ENCODE results near the gene AKT1S1.
"Not testable (repeated sequence)": the region's sequence is repeated elsewhere in the genome, so short reads cannot be mapped to it uniquely, and the experiment has no call there.

The AKT1S1 gene

DNA sequence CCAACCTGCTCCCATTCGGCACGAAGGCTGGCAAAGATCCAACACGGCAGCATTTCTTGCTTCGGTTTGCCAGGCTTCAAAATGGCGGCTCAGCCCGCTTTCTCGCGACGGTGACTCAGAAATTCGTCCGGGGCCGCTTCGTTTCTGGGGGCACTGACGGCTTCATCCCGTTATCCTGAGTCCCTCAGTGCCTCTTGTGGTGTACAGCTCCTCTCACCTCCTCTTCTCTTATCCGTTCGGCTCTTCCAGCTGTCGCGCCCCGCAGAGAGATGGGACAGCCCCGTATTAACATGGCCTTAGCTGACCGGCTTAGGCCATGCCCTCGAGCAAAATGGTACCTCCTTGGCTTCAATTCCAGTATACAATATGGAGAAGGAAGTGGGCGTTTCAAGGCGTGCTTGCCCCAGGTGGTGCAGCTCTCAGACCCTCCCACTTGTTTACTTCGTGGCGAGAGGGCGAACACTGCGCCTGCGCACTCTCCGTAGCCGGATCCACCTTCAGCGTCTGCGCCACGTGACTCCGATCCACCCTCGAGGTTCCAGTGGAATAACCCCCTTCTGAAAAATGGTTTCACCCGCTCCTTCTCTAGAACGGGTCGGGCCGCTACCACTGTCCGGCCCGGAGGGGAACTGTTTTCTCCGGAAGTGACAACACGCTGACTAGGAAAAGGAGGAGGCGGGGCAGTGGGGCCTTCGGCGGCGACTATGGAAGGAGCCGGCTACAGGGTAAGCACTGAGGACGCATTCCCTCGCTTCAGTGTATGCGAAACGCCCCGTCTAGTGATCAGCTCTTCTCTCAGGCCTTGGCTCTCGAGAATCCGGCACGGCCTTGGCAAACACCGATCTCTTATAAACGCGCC, at the start of gene AKT1S1, which contains the start of gene TBC1D17:
Gene AKT1S1 (minus strand): TSS at position 336 of the 859 bp plus-strand sequence. CDS start 4,060 bp downstream, outside the sequence.
Gene TBC1D17 (plus strand): TSS at position 683 of the 859 bp plus-strand sequence. CDS start 22 bp downstream, at position 705.
- peak; percentile 75 for ATAC-seq (replicated peaks; ENCODE audit: extremely low read depth, poor library complexity, severe bottlenecking)
- Mint-ChIP-seq H3K4me1 (peaks cover 27% of the 10 kb centered on the region), H3K9me3 (no peaks in the 10 kb centered on the region)

DNA sequence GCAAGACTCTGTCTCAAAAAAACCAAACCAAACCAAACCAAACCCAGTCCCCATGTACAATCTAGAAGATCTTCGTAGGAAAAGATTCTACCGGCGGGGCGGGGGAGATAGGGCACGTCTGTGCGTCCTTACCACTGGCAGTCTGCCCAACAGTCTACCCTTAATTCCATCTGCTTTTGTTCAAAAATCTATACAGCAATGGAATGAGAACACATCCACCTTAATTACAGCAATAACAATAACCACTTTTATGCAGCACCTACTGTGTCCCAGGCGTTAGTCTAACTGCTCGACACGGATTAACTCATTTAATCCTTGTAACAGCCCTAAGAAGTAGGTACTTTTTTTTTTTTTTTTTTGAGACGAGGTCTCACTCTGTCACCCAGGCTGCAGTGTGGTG, 49.4 kb upstream of the AKT1S1 start:
- DNase-seq (ENCODE audit: low spot score in 2 of 2), result no peak
- Mint-ChIP-seq H3K4me1 (peaks cover 54% of the 10 kb centered on the region), H3K36me3 (ENCODE audit: insufficient read depth) (peaks cover 58% of the 10 kb centered on the region), H3K9me3 (no peaks in the 10 kb centered on the region), H3K27me3 (no peaks in the 10 kb centered on the region), H3K27ac (ENCODE audit: low read depth) (no peak overlapping the region), H3K4me3 (peak overlapping the region; percentile 29)
- ATAC-seq (replicated peaks; ENCODE audit: extremely low read depth, poor library complexity, severe bottlenecking), result no peak

More for the DNA sequence above, at the start of gene AKT1S1, which contains the start of gene TBC1D17:
- Mint-ChIP-seq H3K27ac (ENCODE audit: low read depth) (no peak within 1 kb of the TSS), H3K4me3 (no peak within 1 kb of the TSS), H3K27me3 (no peaks in the 10 kb centered on the region), H3K36me3 (ENCODE audit: insufficient read depth) (peaks cover 17% of the 10 kb centered on the region)
- DNase-seq (ENCODE audit: low spot score in 2 of 2), result peak; percentile 95 to 100

DNA sequence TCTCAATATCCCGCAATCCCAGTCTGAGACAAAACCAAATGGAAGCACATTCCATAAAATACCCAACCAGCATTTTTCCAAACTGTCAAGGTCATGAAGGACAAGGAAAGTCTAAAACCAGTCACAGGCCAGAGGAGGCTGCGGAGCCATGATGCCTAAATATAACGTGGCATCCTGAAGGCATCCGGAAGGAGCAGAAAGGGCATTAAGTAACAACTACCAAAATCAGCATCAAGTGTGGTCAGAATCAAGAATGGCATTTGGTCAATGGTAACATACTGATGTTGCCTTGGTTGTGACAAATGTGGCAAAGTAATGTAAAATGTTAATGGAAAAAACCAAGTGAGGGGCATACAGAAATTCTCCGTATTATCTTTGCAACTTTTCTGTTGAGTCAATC, 48.3 kb upstream of the AKT1S1 start:
- Mint-ChIP-seq H3K27me3 (no peaks in the 10 kb centered on the region), H3K36me3 (ENCODE audit: insufficient read depth) (peaks cover 55% of the 10 kb centered on the region), H3K9me3 (no peaks in the 10 kb centered on the region), H3K27ac (ENCODE audit: low read depth) (no peak overlapping the region), H3K4me1 (peaks cover 54% of the 10 kb centered on the region), H3K4me3 (no peak overlapping the region)
- ATAC-seq (replicated peaks; ENCODE audit: extremely low read depth, poor library complexity, severe bottlenecking) (no peak), DNase-seq (ENCODE audit: low spot score in 2 of 2) (no peak)

DNA sequence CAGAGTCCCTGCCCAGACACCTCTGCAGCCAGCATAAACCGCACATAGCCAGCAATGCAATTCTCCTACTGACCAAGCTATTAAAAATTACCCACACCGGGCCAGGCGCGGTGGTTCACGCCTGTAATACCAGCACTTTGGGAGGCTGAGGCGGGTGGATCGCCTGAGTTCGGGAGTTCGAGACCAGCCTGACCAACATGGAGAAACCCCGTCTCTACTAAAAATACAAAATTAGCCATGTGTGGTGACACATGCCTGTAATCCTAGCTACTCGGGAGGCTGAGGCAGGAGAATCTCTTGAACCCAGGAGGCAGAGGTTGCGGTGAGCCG, 47.7 kb upstream of the AKT1S1 start:
- peaks cover 53% of the 10 kb centered on the region for H3K4me1 Mint-ChIP-seq
- H3K4me3 Mint-ChIP-seq; H3K9me3 Mint-ChIP-seq; ATAC-seq (replicated peaks; ENCODE audit: extremely low read depth, poor library complexity, severe bottlenecking); H3K27ac Mint-ChIP-seq (ENCODE audit: low read depth); H3K27me3 Mint-ChIP-seq; DNase-seq (ENCODE audit: low spot score in 2 of 2): not testable (repeated sequence)
- H3K36me3 Mint-ChIP-seq (ENCODE audit: insufficient read depth), result peaks cover 52% of the 10 kb centered on the region

DNA sequence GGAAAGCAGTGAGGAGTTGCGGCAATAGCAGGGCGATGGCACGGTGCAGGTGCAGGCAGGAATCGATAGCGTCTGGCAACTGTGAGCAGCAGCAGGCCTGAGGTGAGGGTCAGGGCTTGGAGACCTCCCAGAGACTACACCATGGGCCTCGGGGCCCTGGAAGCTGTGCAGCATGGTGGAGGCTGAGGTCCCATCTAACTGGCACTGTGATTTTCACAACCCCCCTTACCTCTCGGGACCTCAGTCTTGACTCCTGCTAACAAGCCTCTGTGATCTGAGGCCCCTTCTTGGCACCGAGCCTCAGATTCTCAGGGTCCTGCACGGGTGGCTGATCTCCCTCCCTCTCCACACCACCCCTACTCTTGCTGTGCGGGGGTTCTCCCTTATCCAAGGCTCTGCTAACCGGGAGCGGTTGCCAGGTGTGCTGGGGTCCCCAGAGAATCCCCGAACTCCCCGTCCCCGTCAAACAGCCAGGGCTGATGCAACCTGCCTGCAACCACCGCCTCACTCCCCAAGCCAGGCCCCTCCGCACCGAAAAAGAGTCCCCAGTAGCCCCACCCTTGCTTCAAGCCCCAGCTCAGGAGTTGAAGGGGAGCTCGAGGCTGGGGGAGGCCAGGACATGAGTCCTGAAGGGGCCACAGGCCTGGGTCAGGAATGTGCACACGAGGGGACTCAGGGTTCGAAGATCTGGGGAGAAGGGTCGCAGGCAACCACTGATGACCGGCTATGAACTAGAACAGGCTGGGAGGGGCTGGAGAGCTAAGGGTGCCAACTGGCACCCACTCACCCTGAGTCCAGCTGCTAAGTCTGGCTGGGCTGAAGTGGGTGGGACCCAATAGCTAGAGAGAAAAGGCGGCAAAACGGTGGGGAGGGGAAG, 47.1 kb upstream of the AKT1S1 start:
- H3K36me3 Mint-ChIP-seq (ENCODE audit: insufficient read depth), result peaks cover 46% of the 10 kb centered on the region
- ATAC-seq (replicated peaks; ENCODE audit: extremely low read depth, poor library complexity, severe bottlenecking), result no peak
- no peak overlapping the region for H3K27ac Mint-ChIP-seq (ENCODE audit: low read depth)
- DNase-seq (ENCODE audit: low spot score in 2 of 2), result no peak
- no peaks in the 10 kb centered on the region for H3K27me3 Mint-ChIP-seq
- no peaks in the 10 kb centered on the region for H3K9me3 Mint-ChIP-seq
- peaks cover 53% of the 10 kb centered on the region for H3K4me1 Mint-ChIP-seq
- H3K4me3 Mint-ChIP-seq, result no peak overlapping the region

DNA sequence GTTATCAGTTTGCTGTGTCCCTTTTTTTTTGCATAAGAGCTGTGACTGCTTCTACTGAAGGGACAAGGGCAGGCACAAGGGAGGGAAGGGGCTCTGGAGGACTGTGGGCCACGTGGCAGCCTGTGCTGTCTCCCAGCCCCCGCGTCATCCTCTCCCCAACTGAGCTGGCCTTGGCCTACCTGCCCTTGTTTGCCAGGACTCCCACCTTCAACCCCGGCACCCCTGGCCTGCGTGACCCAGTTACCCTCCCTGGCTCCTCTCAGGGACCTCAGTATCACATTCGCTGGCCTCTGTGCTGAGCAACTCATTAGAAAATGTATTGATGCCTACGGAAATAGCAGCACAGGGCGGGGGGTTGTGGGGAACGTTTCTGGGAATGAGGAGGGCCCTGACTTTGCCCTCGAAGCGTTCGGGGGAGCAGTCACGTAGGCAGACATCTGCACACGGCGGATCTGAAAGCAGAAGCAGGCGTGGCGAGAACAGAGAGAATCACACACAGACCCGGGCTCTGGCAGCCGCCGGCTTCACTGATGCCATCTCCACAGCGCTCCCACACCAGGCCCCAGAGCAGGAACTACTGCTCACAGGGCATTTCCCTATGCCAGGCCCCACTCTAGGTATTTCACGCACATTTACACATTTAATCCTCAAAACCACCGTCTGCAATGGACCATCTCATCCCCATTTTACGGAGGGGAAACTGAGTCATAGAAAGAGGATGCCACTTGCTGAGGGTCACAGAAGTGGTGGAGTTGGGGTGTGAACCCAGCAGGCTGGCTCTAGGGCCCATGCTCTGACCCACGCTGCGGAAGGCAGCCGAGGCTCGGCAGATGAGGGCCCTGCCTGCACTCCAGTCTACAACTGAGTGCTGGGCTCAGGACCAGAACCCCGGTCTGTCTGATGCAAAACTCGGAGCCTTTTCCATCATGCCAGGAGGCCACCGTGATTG, 46.2 kb upstream of the AKT1S1 start:
- H3K4me1 Mint-ChIP-seq, result peaks cover 46% of the 10 kb centered on the region
- no peaks in the 10 kb centered on the region for H3K27me3 Mint-ChIP-seq
- ATAC-seq (replicated peaks; ENCODE audit: extremely low read depth, poor library complexity, severe bottlenecking) (no peak), DNase-seq (ENCODE audit: low spot score in 2 of 2) (no peak)
- H3K9me3 Mint-ChIP-seq, result no peaks in the 10 kb centered on the region
- peaks cover 37% of the 10 kb centered on the region for H3K36me3 Mint-ChIP-seq (ENCODE audit: insufficient read depth)
- no peak overlapping the region for H3K27ac Mint-ChIP-seq (ENCODE audit: low read depth)
- H3K4me3 Mint-ChIP-seq, result no peak overlapping the region

DNA sequence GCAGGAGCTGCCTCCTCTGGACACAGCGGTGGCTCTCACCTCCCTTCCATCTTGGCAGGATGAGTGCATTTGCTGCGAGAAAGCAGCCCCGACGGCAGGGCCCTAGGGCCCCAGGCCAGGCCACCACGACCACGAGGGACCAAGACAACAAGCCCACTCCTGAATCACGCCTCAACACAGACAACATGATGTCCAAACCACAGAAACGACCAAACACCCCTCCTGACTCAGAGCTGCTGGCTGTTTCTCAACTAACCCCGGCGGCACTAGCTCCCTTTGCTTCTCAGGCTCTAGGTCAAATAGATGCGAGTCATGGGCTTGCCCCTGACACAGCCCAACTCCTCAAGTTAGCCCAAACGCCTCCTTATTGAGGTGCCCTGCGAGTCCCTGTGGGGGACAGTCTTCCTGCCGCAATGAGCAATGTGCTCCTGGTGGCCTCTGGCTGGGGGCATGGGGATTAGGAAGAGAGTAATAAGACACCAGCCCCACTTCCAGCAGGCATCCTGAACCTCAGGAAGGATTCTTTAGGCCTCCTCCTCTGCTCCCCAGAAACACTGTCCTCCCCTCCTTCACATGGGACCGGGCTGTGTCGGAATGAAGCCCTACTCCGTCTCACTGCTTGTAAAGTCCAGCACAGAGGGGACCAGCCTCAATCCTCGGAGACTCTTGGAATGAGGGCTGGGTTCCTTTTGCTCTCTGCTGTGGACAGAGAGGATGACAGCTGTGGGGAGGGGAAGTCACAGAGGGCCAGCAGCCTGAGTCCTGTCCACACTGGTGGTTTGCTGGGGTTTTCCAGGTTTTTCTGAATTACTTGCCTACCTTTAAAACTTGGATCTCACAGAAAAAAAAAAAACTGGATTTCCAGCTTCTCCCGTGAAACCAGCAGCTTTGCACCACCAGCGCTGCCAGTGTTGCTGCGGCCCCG, 45.0 kb upstream of the AKT1S1 start:
- Mint-ChIP-seq H3K4me3 (no peak overlapping the region), H3K4me1 (peaks cover 38% of the 10 kb centered on the region), H3K27ac (ENCODE audit: low read depth) (peak overlapping the region; percentile 69), H3K27me3 (no peaks in the 10 kb centered on the region), H3K9me3 (no peaks in the 10 kb centered on the region), H3K36me3 (ENCODE audit: insufficient read depth) (peaks cover 38% of the 10 kb centered on the region)
- DNase-seq (ENCODE audit: low spot score in 2 of 2), result no peak
- no peak for ATAC-seq (replicated peaks; ENCODE audit: extremely low read depth, poor library complexity, severe bottlenecking)

DNA sequence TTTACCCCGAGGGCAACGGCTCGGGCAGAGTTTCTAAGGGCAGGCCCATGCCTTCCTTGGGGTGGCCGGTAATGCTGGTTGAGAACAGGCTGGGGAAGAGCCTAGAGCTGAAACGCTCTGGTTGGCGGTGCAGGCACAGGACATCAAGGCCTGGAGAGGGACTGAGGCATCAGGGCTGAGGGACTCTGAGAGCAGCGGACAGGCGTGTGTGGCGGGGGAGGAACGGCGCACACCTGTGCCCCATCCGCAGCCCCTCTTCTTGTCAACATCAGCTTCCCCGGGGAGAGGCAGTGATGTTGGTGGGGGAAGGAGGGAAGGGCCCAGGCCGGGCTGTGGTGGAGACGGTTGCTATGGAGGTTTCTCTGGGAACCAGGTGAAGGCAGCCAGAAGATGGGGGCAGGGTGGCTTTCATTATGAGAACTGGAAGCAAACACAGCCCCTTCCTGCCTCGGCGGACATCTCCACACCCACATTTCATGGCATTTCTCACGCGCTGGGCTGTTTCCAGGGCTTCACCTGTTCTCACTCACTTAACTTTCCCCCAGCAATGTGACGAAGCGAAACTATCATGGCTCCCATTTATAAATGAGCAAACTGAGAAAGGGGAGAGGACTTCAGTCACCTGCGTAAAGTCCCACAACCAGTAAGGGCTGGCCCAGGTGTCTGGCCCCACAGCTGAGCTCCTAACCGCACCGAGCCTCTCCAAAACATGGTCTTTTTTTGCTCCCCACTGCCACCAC, 43.6 kb upstream of the AKT1S1 start:
- Mint-ChIP-seq H3K36me3 (ENCODE audit: insufficient read depth) (peaks cover 33% of the 10 kb centered on the region), H3K27me3 (no peaks in the 10 kb centered on the region), H3K4me1 (peaks cover 46% of the 10 kb centered on the region), H3K27ac (ENCODE audit: low read depth) (peak overlapping the region; percentile 81), H3K4me3 (no peak overlapping the region), H3K9me3 (no peaks in the 10 kb centered on the region)
- DNase-seq (ENCODE audit: low spot score in 2 of 2) (no peak), ATAC-seq (replicated peaks; ENCODE audit: extremely low read depth, poor library complexity, severe bottlenecking) (no peak)

DNA sequence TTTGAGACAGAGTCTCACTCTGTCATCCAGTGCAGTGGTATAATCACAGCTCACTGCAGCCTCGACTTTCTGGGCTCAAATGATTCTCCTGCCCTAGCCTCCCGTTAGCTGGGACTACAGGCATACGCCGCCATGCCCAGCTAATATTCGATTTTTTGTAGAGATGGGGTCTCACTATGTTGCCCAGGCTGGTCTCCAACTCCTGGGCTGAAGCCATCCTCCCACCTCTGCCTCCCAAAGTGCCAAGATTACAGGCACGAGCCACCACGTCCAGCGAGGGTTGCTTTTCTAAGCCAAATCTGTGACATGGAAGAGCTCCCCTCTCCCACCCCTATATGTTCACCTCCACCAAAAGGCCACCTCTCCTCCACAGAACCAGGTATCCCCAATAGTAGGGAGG, 40.9 kb upstream of the AKT1S1 start:
- no peaks in the 10 kb centered on the region for H3K9me3 Mint-ChIP-seq
- H3K36me3 Mint-ChIP-seq (ENCODE audit: insufficient read depth), result peaks cover 24% of the 10 kb centered on the region
- peaks cover 55% of the 10 kb centered on the region for H3K4me1 Mint-ChIP-seq
- no peaks in the 10 kb centered on the region for H3K27me3 Mint-ChIP-seq
- H3K27ac Mint-ChIP-seq (ENCODE audit: low read depth), result no peak overlapping the region
- ATAC-seq (replicated peaks; ENCODE audit: extremely low read depth, poor library complexity, severe bottlenecking) (no peak), DNase-seq (ENCODE audit: low spot score in 2 of 2) (no peak)
- H3K4me3 Mint-ChIP-seq, result no peak overlapping the region

DNA sequence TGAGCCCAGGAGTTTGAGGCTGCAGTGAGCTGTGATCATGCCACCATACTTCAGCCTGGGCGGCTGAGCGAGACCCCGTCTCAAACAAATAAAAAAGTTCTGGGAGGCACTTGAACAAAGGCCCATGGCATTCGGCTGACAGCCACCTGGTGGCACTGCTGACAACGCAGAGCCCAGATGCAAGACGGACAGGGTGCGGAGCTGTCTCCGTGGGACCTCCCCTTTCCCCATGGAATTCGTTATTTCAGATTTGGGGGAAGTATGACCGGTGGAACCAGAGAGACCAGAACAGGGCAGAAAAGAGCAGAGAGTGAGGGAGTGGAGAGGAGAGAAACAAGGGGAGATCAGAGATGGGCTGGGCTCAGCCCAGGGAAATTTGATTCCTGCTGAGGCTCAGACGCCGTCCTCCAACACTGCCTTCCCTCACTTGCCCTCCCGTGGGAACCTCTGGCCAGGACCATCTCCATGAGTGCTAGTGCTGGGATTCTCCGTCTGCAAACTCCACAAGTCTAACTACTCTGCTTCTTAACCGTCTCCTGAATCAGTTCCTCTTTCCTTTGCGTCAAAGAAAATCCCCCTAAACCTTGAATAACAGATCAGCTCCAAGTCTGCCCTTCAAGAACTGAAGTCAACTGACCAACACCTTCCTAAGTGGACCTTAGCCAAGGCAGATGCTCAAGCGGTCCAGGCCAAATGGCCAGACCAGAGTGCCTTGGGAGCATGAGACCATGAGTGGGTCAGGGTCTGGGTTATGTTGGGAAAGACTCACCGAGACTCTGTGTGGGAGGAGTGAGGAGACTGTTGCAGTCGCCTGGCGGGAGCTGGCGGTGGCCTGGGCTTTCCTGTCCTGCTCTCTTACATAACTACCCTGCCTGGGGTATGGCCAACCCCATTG, 39.9 kb upstream of the AKT1S1 start:
- Mint-ChIP-seq H3K36me3 (ENCODE audit: insufficient read depth) (peaks cover 23% of the 10 kb centered on the region), H3K4me1 (peaks cover 53% of the 10 kb centered on the region), H3K27ac (ENCODE audit: low read depth) (peak overlapping the region; percentile 81), H3K27me3 (no peaks in the 10 kb centered on the region), H3K4me3 (no peak overlapping the region), H3K9me3 (no peaks in the 10 kb centered on the region)
- ATAC-seq (replicated peaks; ENCODE audit: extremely low read depth, poor library complexity, severe bottlenecking) (no peak), DNase-seq (ENCODE audit: low spot score in 2 of 2) (no peak)

All from central memory CD8-positive, alpha-beta T cell (primary cell).